ENCODE results near the gene ZMAT5.

The ZMAT5 gene

DNA sequence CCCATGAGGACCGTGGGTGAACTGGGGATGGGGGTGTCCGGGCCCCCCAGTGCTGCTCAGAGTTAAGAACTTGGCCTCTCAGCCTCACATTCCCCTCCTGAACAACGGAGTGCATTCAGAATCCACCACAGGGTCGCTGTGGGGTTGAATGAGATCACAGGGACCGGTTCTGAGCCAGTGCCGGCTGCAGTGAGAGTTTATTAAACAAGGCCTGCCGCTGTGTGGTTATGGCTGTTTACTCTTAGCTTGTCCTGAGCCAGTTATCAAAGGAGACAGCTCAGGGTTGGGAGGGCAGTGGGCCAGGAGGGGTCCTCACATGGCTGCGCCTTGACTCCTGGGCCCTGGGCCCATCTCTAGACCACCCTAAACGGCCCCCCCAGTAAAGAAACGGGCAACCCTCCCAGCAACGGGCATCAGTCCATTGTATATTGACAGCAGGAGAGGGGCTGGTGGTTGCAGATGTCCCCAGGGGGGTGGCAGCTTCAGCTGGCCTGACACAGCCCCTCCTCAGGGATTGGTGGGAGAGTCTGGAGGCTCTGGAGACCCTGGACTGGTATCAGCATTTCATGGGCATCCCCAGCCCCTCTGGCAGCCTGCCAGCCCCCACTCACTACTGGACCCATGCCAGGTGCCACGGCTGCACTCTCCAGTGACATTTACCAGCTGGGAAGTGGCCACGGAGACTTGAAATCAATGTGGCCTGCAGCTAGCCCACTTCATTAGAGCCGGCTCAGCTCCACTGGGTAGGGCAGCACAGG is 62.1 kb downstream of the ZMAT5 start:
- ATAC-seq: no peak

DNA sequence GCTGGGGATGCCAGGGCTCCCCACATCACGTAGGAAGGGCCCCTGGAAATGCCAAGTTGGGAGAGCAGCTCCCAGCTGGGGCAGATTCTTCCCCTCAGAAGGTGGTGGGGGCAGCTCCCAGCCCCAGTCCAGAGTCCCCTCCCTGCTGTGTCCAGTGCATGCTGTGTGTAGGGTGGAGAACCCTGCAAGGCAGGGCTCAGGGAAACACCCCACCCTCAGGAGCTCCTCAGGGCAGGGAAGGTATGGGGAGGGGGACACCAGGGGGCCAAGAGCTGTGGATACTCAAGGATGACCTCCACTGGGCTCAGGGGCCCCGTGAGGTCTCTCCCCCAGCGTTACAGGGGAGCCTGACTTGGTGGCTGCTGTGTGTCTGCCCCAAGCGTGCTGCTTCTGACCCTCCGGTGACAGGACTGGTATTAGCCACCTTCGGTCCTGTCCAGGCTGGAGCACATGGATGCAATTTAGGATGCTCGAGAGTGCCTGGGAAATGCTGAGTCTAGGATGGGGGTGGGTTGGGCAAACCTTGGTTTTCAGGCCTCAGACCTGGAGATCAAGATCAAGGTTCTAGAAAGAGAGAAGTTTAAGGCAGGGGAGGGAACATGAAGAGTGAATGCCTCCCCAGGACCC is 63.1 kb downstream of the ZMAT5 start:
- no peak for ATAC-seq

DNA sequence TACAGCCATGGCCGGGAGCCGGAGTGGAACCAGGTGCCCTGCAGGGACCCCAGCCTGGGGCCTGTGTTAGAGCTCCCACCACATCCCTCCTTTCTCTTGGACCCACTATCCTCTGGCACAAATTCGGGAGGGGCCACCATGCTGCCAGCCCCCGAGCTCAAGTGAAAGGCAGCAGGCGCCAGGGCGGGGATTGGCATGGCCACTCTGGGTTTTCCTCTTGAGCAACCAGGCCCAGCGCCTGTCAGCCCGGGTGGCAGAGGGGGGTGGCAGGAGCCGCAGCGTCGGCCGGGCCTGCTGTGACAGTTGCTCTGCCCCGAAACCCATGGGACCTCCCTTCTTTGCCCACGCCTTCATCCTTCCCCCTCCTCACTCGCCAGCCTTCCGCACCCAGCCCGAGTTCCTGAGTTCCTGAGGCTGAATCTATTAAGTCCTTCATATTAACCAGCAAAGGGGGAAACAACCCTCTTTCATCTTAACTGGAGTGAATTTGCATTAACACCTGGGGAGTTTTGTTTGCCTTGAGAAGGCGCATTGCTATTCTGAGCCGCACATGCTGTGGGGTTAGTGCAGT is 63.8 kb downstream of the ZMAT5 start:
- ATAC-seq: no peak

DNA sequence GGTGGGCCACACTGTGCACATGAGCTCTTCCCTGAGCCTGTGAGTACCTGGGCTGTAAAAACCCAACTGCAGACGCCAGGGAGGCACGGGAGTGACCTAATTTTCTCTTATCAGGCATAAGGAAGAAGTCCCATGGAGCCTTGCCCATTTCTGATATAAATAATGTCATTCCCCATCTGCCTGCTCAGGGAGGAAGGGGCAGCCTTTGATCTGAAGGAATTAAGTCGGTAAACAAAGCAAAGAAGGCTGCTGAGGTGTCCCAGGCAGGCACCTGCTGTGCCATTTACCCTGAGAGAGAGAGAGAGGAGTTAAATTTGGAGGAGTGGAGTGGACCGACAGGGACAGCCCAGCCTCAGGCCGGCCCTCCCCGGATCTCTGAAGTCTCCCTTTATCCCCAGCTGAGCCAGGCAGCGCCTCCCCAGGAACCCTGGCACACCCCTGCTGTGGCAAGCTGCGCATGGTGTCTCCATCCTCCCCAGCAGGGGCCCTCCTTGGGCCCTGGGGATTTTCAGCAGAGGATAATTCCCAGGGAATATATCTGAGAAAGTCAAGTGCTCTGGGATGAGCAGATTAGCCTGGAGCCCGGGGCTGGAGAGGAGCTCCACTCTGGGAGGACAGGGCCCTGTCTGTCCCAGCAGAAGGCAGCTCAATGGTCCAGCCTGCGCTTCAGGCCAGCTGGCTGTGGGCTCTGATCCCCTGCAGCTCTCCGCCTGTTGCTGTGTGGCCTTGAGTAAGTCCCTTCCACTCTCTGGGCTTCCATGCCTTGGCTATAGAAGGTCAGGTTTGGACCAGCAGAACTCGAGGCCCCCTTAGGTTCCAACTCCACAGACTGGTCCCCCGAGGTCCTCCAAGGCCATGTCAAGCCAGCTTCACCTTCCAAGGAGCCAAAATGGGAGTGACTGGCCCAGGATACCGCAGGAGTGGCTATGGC is 64.5 kb downstream of the ZMAT5 start:
- no peak for ATAC-seq

DNA sequence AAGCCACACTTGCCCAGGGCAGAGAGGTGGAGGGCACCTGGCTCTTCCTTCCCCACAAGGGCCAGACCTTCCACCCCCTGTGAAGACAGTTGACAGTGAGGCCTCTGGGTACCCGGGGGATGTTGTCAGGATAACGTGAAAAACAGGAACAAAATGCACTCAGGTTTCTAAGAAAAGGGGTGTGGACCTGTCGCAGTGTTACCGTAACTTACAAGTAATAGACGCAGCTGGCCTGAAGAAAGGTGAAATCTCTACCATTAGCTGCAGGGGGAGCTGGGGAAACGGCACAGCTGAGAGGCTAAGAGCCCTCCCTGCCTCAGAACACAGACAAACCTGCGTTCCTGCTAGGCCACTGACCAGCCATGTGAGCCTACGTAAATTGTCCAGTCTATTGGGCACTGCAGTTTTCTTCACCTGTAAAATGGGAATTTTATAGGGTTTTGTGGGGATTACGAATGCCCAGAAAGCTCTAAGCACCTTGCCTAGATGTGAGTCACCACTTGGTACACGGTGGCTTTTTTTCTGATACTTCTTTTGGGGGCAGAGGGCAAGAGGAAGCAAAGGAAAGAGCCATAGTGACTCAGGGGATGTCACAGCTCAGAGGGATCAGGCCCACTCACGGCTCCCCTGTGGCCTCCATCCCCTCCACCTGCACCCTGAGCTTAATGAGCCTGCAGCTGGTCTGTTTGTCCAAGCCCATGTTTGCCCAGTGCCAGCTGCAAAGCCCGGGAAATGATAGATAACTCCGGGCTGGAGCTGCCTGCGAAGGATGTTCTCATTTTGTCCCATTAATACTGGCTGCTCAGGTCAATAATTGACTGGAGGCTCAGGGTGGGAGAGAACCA is 65.4 kb downstream of the ZMAT5 start:
- ATAC-seq: peak; percentile 58 to 62

DNA sequence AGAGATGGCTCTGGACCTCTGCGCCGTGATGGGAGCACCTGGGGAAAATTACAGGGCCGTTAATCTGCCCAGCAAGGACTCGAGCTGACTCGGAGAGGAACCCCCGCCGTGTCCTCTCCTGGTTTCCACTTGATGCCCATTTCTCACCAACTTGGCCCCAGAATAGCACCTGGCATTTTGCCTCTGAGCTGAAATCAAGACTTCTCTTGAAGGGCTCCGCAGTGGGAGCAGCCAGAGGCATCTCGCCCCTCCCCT is 66.0 kb downstream of the ZMAT5 start:
- no peak for ATAC-seq

DNA sequence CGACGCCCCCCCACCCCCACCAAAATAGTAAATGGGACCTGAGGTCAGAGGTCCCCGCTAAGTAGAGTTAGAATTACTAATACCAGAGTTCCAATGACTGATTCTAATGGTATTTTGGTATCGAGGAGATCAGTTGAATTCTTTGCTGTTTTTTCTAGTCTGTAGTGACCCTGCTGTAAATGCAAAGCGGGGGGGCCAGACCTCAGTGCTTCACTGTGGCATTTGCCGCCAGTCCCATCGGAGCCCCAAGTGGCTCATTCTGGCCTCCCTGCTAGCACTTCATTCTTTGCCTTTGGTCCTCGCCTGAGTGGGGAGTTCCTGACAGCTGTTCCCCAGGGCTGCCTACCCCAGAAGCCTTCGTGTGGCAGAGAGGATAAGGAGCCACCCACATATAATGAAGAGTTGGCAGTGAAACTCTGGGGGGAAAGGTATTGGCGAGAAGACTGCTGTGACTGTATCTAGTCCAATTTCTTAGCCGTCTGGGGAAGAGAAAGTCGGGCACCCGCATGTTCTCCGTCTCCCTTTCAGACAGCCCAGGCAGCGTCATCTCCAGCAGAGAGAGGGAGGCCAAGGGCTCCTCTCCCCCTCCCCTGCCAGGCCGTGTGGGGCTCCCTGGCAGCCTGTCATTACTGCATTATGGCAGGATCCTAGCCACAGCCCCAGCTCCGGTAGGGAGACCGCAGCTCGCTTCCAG is 66.5 kb downstream of the ZMAT5 start:
- ATAC-seq: no peak

DNA sequence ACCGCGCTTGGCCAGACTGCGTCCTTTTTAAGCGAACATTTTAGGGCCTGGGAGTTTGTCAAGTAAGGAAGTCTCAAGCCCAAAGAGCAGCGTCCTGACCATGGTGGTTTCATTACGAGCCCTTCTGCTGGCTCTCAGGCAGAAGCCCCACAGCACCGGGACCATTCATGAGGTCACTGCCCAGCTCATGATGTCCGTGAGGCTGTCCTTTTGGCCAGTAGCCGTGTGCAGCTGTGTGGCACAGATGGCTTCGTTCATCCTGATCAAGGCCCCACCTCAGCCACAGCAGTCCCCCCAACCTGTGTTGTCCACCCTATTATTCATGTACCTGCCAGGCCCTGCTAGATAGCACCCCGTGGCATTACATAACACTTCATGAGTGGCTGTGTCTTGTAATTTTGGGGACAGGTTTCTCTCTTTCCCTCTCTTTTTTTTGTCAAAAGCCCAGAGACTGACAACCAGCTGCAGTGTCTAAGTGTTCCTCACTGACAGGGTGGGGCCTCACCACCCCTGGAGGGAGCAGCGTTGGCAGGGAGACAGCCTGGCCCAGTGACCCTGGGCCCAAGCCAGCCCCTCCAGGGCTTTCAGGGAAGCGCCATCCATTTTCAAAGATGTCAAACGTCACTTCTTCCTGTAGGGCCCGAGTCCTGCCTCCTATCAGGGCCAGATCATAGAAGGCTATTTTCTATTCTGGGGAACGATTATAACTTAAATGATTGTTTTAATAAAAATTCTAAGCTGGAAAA is 68.8 kb downstream of the ZMAT5 start:
- ATAC-seq: no peak

DNA sequence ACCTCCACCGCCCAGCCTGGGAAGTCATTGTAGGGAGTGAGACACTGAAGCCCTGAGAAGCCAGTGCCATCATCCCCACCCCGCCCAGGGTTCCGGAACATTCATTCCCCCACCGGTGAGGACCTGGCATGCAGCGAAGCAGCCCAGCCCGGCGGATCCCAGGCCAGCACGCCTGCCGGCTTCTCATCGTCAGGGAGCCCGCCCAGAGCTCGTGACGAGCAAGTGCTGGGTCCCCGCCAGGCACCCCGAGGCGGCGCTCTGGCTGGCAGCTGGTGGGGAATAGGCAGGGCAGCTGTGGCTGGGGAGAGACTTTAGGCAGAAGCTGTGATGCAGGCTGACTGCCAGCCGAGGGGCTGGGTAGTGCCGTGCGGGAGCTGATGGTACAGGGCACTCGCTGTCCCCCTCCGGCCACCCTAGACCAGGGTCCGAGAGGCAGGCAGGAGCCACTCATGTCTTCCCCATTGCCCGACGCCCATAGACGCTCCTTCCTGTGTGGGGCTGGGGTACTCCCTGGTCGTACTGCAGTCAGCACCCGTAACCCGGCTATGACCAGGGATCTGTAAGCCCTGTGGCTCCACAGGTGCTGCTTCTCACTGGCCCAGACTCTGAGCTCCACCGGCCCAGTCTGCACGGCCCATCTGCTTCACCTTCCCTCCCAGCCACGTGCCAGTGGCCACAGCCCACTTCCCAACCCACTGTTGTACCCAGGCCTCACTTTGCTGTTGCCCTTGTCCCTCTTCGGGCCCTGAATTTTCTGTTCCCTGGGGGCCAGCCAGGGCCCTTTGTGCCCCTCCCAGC is 71.5 kb downstream of the ZMAT5 start:
- no peak for ATAC-seq

DNA sequence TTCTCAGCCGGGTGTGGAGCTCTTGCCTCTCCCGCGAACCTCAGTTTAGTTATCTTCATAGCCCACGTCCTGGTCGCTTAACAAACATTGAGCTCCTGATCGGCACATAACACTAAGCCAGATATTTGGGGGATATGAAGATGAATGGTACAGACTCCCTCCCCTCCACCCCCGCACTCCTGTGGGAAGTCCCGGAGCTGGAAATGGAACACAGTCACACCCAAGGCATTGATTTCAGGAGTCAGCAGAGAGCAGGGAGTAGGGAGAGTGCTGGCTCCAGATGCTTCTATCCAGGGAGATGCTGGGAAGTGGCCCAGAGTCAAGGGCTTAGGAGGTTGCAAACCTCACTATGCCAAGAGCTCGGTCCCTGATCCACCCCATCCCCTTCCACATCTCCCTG is 73.1 kb downstream of the ZMAT5 start:
- no peak for ATAC-seq

DNA sequence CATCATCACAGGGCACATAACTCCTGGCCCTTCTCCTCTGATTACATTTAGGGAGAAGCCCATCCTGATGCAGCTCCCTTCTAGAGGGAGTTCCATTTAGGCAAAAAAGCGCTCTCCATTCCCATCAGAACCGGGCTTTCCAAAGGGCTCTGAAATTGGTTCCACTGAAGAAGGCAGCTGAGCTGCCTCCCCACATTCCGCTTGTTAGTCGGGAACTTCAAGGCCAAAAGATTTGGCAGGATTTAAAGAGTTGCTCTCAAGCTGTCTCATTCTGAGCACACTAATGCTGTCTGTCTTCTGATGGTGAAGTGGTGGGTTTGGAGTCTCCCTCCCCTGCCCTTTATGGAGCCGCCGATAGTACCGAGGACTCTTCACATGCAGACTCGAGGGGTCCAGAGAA is 73.6 kb downstream of the ZMAT5 start:
- no peak for ATAC-seq

DNA sequence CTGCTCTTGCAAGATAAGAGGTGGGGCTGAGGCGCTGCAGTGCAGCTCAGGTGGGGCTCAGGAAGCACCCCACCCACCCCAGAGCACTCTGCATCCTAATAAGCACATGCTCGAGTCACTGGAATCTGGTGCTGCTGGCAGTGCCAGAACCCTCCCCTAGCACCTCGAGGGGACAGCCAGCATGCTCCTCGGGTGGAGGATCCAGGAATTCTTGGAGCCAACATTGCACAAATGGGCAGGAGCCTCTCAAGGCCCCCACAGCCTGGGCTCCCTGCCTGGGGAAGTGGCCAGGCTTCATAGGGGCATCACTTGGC is 74.5 kb downstream of the ZMAT5 start:
- no peak for ATAC-seq

DNA sequence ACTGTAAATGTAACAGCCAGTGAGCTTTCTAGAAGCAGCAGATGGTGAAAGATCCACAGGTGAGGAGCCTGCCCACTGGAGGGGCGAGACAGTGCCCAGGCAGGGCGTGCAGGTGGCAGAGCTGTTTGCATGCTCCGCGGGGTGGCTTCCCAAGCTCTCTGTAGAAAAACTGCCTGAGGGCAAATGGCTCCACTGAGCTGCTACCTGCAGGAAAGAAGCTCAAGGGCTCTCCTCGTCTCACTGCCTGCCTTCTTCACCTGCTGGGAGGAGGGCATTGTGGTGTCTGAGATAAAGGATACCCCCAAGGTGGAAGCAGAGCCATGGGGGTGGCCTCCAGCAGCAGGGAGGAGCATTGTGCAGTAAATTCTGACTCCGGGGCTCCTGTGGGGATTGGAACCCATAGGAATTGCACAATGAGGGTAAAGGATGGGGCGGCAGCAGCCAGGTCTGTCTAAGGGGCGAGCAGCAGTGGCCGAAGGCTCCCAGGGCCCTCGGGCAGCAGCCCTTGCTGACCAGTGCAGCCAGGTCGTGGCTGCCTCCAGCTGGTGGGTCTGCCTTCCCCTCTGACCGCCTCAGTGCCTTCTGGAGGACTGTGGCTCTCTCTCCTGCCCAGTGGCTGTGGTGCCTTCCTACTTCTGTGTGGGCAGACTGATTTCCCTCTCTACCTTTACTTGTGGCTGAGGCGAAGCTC is 75.0 kb downstream of the ZMAT5 start:
- no peak for ATAC-seq

DNA sequence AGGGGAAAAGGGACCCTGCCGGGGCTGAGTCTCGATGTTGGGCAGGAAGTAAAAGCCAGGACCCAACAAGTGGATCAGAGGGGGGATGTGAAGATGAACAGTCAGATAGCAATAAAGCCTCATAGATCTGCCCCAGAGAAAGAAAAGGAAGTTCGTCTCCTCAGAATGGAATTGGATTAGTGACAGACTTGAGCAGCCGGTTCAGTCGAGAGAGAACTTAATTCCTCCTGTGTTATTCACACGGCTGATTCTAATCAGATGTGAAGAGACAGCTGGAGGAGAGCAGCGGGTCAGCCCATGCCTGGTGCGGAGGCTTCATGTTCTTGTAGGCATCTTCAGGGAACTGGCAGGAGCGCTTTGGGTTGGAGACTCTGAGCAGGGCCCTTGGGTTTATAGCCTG is 76.3 kb downstream of the ZMAT5 start:
- ATAC-seq: no peak

DNA sequence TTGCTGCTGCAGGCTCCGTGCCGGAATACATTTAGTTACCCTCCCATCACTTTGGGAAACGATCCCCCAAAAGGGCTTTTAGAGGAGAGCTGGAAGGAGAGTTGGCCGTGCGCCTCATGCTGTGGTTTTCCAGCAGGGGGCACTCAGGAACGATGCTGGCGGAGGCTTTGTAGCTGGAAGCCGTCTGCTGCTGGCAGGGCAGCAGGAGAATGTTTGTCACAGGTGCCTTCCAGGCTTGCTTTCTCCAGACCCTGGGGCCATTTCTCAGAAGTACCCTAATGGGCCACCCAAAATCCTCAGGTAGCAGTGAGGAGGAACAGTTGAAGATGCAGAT is 77.0 kb downstream of the ZMAT5 start:
- no peak for ATAC-seq

DNA sequence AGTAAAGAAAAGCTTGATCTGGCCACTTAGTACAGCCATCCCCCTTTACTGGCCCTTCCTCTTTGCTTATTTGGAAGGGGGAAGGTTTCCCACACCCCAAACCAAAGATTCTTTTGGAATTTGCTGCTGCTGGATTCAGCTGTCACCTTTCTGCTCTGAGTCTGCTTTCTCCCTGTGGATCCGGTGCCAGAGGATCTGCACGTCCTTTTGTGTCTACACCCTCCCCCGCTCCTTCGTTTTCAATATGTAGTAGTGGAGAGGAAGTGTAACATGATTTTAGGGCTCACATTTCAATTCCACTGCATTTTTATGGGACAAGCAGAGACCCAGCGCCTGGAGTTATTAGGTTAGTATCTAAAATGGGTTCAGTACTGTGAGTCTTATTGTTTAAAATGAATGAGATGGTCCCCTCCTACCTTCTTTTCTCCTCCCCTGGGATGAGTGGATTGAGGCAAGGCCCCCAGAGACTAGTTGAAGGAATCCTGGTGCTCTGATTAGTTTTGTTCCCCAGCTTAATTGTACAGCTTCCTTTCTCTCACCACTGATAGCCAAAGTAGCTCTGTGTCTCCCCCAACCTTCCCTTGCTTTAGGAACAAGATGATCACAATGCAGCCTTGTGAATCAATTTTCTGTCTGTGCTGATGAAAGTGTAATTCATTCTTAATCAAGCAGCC is 77.5 kb downstream of the ZMAT5 start:
- ATAC-seq: no peak

DNA sequence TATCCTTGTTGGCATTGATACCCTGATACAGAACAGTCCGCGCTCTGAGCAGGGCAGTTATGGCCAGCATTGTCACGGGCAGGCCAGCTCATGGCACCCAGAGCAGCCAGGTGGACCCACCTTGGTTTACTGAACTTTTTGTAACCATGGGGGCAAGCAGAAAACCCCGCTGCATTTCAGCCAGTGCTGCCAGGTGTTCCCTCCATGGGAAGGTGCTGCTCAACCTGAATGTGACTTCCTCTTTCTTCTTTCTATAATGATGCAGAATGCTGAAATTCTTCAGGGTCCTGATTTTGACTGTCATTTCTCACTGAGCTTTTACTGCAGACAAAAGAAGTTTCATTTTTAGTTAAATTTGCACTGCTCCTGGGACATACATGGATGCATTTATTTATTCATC is 82.6 kb downstream of the ZMAT5 start:
- no peak for ATAC-seq

DNA sequence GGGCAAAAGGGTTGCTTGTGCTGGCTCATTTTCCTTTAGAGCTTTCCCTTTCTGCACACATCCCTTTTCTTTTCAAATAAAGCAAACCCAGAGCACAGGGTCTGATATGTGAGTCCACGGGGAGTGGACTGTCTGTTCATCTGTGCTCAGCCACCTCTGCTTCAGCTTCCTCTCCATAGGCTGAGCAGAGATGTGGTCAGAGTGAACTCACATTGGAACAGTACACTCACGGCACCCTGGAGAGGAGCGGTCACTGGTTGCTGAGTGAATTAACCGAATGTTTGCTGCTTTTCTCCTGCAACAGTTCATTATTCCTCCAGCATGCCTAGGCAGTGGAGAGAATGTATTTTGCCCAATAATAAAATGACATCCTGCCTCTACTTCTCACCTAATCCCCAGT is 83.3 kb downstream of the ZMAT5 start:
- no peak for ATAC-seq
